Retinal pigment epithelial cell (primary cell): ENCODE results near the gene SYNE3.

Experiments
- DNase-seq: peaks from one replicate; pipeline ENCODE4 v3.0.0-alpha.2; 2010; ENCODE audit warnings: low read depth
- H3K4me3 ChIP-seq: 2 replicates; pipeline ENCODE4 v1.5.1; 2011; ENCODE audit warnings: mild to moderate bottlenecking, low read length, control low read depth, moderate library complexity
- CTCF ChIP-seq: conservative IDR thresholded peaks from 2 replicates; pipeline ENCODE4 v1.5.1; 2011; ENCODE audit warnings: low read depth, low read length, control low read depth, inconsistent platforms

The SYNE3 gene

DNA sequence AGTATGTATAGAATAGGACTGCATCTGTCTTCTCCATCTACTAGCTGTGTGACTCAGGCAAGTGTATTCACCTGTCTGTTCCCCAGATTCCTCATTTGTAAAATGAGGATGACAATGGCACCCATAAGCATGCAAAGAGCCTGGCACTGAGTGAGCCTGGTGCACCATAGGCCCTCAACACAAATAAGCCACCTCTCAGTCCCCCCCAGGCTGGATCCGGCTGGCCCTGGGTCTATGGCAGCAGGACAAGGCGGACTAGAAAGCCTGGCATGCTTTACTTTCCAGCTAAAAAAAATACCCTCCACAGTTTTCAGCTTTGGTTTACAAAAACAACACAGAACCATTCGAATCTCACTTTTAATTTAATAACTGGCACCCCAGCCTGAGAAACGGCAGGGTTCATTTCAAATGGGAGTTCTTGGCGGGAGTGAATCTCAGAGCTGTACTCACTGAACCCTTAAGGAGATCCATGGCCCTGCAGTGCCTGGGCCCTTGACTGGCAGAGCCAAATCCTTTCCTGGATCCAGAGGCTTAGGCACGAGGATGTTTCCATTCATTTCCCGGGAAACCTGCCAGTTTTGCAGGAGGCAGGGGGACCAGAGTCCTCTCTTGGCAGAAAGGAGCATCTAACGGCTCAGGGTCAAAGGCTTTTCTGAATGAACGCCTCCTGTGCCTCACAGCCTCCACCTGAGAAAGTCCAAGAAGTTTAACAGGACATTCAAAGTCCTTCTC, 17.7 kb downstream of the SYNE3 start:
- no peak for TF ChIP-seq CTCF
- DNase-seq = no peak
- no peak overlapping the region for H3K4me3 ChIP-seq

- TF ChIP-seq CTCF = no peak
- no peak for DNase-seq
- H3K4me3 ChIP-seq = no peak overlapping the region
Measured at GRCh38 chr14:95497561-95498011, 18.9 kb downstream of the SYNE3 start.

- DNase-seq = no peak
- no peak overlapping the region for H3K4me3 ChIP-seq
- no peak for TF ChIP-seq CTCF
Measured at GRCh38 chr14:95496690-95497259, 19.7 kb downstream of the SYNE3 start.

- no peak for DNase-seq
- no peak overlapping the region for H3K4me3 ChIP-seq
- no peak for TF ChIP-seq CTCF
Measured at GRCh38 chr14:95496111-95496681, 20.3 kb downstream of the SYNE3 start.

- DNase-seq = no peak
- no peak for TF ChIP-seq CTCF
- H3K4me3 ChIP-seq = no peak overlapping the region
Measured at GRCh38 chr14:95495538-95496025, 20.9 kb downstream of the SYNE3 start.

DNA sequence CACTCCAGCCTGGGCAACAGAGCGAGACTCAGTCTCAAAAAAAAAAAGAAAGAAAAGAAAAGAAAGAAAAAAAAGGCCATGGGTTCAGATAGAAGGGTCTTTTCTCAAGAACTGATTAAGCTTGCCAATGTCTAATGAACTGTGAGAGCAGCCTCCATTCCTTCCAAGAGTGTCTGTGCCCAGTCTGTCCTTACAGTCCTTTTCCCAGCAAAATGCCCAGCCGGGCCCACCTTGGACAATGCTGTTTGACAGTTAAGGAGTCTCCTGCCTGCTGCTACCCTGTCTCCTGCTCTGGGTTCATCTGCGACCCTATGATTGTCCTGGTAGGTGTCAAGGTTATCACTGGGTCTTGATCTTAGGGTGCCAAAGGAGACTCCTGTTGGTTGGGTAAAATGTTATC, 21.4 kb downstream of the SYNE3 start:
- no peak overlapping the region for H3K4me3 ChIP-seq
- TF ChIP-seq CTCF = no peak
- DNase-seq = no peak
